ENCODE measurements around the gene CAV1. TPM values are rescaled to one million over a fixed set of nuclear protein-coding genes. Genes with fewer than 3 reads are reported as not detected.

CAV1 gene
- total and polyA plus RNA-seq, 2 of the 4 experiments (the other 2 are of a cell fraction): 1,592 to 1,808 TPM

DNA sequence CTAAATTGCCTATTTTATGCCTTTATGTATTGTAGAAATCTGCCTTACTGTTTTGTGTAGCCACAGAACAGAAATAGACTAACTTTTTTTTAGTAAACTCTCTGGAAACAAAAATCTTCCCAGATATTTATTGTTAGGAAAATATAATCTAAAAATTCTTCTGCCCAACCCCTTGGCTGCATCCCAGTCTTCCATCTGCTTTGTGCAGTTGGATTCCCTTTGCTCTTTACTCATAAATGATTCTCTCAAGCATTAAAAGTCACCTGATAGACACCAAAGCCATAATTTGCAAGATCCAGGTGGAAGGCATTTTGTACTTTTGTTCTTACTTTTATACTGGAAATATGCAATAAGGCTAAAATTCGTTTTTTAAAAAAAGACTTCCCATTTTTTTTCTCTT is 31.4 kb upstream of the CAV1 start:
- in situ Hi-C loops (cut with MboI; ENCODE audit: low sequenced_read_pairs): no loop called here
- WGBS, 2 experiments (ENCODE audit: extremely low coverage in 2 of 2, insufficient read length in 1 of 2): no CpG with 5 or more reads among the region's 1 CpG
- no peaks in the 10 kb centered on the region for H4K20me1 ChIP-seq (ENCODE audit: insufficient read depth, low read length)
- H3K27me3 ChIP-seq (ENCODE audit: control insufficient read depth, insufficient read depth, low read length): no peaks in the 10 kb centered on the region
- H4K8ac ChIP-seq (ENCODE audit: low read depth in 2 of 2, low read length in 2 of 2): peak overlapping the region; percentile 35 to 53; a peak in 2 of 4 replicates
- dilution Hi-C loops (cut with HindIII; ENCODE audit: low sequenced_read_pairs, unreplicated experiment): no loop called here
- intact Hi-C loops (cut with micrococcal nuclease): loop anchor here (10.0 kb wide), 1 partner anchor 49 kb away; no protein-coding TSS in a partner anchor
- ATAC-seq (ENCODE audit: low read depth) (no peak), DNase-seq (no peak)
- H2BK120ac ChIP-seq (ENCODE audit: low read depth, low read length): peak overlapping the region; percentile 66; the same call in 1 of the 2 replicates
- peaks cover 12% of the 10 kb centered on the region; the same call in 1 of the 2 replicates for H3K4me1 ChIP-seq (ENCODE audit: control insufficient read depth, insufficient read depth, low read length)
- no peak overlapping the region for H2AFZ ChIP-seq (replicated peaks; ENCODE audit: low read length, poor library complexity)
- no peak overlapping the region for H2AK9ac ChIP-seq (replicated peaks; ENCODE audit: low read depth, low read length, poor library complexity)
- H4K5ac ChIP-seq (ENCODE audit: low read depth, low read length): peak overlapping the region; percentile 80; the same call in 1 of the 2 replicates
- peak overlapping the region; percentile 25; the same call in 1 of the 2 replicates for H3K27ac ChIP-seq (ENCODE audit: insufficient read depth, low read length)
- H2AK5ac ChIP-seq (ENCODE audit: low read depth, low read length): peak overlapping the region; percentile 37; the same call in 1 of the 2 replicates
- POLR2A ChIA-PET (ENCODE audit: unreplicated experiment): no interaction called here
- no peak overlapping the region for H3K4me3 ChIP-seq (ENCODE audit: insufficient read depth, low read depth, low read length)
- peaks cover 6% of the 10 kb centered on the region for H3K9me1 ChIP-seq (ENCODE audit: insufficient read depth, low read length)
- H3K4me2 ChIP-seq (ENCODE audit: low read depth, low read length): peak overlapping the region; percentile 58; the same call in 1 of the 2 replicates
- peaks cover 2 to 5% of the 10 kb centered on the region in 2 experiments; a peak in 2 of 4 replicates for H3K79me1 ChIP-seq (ENCODE audit: low read depth in 1 of 2, low read length in 2 of 2)
- H3K4ac ChIP-seq (ENCODE audit: low read depth, low read length): peak overlapping the region; percentile 54; the same call in 1 of the 2 replicates
- H3K18ac ChIP-seq (ENCODE audit: low read depth, low read length): peak overlapping the region; percentile 94; the same call in 1 of the 2 replicates
- H3K9me3 ChIP-seq (ENCODE audit: control insufficient read depth, insufficient read depth, low read length): no peaks in the 10 kb centered on the region
- H3K14ac ChIP-seq (replicated peaks; ENCODE audit: low read depth, low read length): peak overlapping the region; percentile 29; the same call in 1 of the 2 replicates
- CTCF ChIA-PET: no interaction called here
- H3K9ac ChIP-seq (ENCODE audit: low read depth, low read length): no peak overlapping the region
- H2BK5ac ChIP-seq (ENCODE audit: low read depth, low read length, poor library complexity, severe bottlenecking): peak overlapping the region; percentile 76
- peak overlapping the region; percentile 69; the same call in 2 of the 3 replicates for H2BK15ac ChIP-seq (ENCODE audit: low read depth, low read length)
- TF ChIP-seq, protein P1, sequence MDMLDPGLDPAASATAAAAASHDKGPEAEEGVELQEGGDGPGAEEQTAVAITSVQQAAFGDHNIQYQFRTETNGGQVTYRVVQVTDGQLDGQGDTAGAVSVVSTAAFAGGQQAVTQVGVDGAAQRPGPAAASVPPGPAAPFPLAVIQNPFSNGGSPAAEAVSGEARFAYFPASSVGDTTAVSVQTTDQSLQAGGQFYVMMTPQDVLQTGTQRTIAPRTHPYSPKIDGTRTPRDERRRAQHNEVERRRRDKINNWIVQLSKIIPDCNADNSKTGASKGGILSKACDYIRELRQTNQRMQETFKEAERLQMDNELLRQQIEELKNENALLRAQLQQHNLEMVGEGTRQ (IDR thresholded peaks at IDR 0.05; ENCODE audit: low read depth, low read length): no peak
- no peak for TF ChIP-seq CEBPB (IDR thresholded peaks at IDR 0.05; ENCODE audit: low read depth, low read length)
- no peak for TF ChIP-seq POLR2A (IDR thresholded peaks at IDR 0.05; ENCODE audit: low read depth, low read length)
- no peak for TF ChIP-seq BHLHE40 (IDR thresholded peaks at IDR 0.05; ENCODE audit: low read depth, low read length)
- no peak for TF ChIP-seq CTCF (conservative IDR thresholded peaks at IDR 0.05; ENCODE audit: low read depth, low read length)
- no peak for TF ChIP-seq RCOR1 (IDR thresholded peaks at IDR 0.05; ENCODE audit: insufficient replicate concordance, low read length)
- no peak for TF ChIP-seq NFE2L2 (IDR thresholded peaks at IDR 0.05; ENCODE audit: low read depth, low read length)
- TF ChIP-seq RFX5 (IDR thresholded peaks at IDR 0.05; ENCODE audit: low read depth, low read length): no peak
- no peak for TF ChIP-seq MAFK (IDR thresholded peaks at IDR 0.05; ENCODE audit: low read depth, low read length)
- TF ChIP-seq, protein P2, sequence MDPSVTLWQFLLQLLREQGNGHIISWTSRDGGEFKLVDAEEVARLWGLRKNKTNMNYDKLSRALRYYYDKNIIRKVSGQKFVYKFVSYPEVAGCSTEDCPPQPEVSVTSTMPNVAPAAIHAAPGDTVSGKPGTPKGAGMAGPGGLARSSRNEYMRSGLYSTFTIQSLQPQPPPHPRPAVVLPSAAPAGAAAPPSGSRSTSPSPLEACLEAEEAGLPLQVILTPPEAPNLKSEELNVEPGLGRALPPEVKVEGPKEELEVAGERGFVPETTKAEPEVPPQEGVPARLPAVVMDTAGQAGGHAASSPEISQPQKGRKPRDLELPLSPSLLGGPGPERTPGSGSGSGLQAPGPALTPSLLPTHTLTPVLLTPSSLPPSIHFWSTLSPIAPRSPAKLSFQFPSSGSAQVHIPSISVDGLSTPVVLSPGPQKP (IDR thresholded peaks at IDR 0.05; ENCODE audit: borderline replicate concordance, low read depth, low read length): no peak
- no peak for TF ChIP-seq SMC3 (IDR thresholded peaks at IDR 0.05; ENCODE audit: low read depth, low read length)
- no peak for TF ChIP-seq MXI1 (IDR thresholded peaks at IDR 0.05; ENCODE audit: borderline replicate concordance, low read depth, low read length)
- no peak for TF ChIP-seq MAZ (IDR thresholded peaks at IDR 0.05; ENCODE audit: borderline replicate concordance, low read depth, low read length)
- TF ChIP-seq CHD1 (IDR thresholded peaks at IDR 0.05; ENCODE audit: low read depth, low read length): no peak
- no peak for TF ChIP-seq RAD21 (IDR thresholded peaks at IDR 0.05; ENCODE audit: low read length)
- TF ChIP-seq FOS (IDR thresholded peaks at IDR 0.05; ENCODE audit: low read depth, low read length): no peak
- no peaks in the 10 kb centered on the region for H3K36me3 ChIP-seq (ENCODE audit: control insufficient read depth, insufficient read depth, low read length)
- peak overlapping the region; percentile 58; the same call in 1 of the 2 replicates for H3K23ac ChIP-seq (ENCODE audit: low read depth, low read length)
- H3K56ac ChIP-seq (ENCODE audit: extremely low read depth, insufficient read depth, low read length): no peak overlapping the region
- no peak overlapping the region for H4K91ac ChIP-seq (ENCODE audit: insufficient read depth, low read depth, low read length)
- BruUV-seq (replicated peaks): no TSS peak
- H2BK20ac ChIP-seq (ENCODE audit: low read depth, low read length): peak overlapping the region; percentile 90
